Mesothelial cell of epicardium (in vitro differentiated cells): Measurements from ENCODE around the gene PRRT3. TPM values are rescaled to one million over a fixed set of nuclear protein-coding genes. Genes with fewer than 3 reads are reported as not detected.

Experiments
- DNase-seq, 2 experiments: peaks; one replicate each; pipeline ENCODE4 v3.0.0; 2021; ENCODE audit warnings: low spot score in 2 of 2; ENCODE audit not compliant: unreplicated experiment in 2 of 2
- H3K27ac Mint-ChIP-seq: 2 replicates; pipeline ENCODE4 v1.8.0; 2021; ENCODE audit warnings: mixed read lengths
- H3K27me3 Mint-ChIP-seq: 2 replicates; pipeline ENCODE4 v1.8.0; 2021; ENCODE audit warnings: low read depth, mixed read lengths
- H3K36me3 Mint-ChIP-seq: 2 replicates; pipeline ENCODE4 v1.8.0; 2021; ENCODE audit warnings: mixed read lengths
- H3K4me1 Mint-ChIP-seq: 2 replicates; pipeline ENCODE4 v1.8.0; 2021; ENCODE audit warnings: mixed read lengths
- H3K4me3 Mint-ChIP-seq: 2 replicates; pipeline ENCODE4 v1.8.0; 2021; ENCODE audit warnings: mild to moderate bottlenecking, moderate library complexity, mixed read lengths
- H3K9me3 Mint-ChIP-seq: 2 replicates; pipeline ENCODE4 v1.8.0; 2021; ENCODE audit warnings: mixed read lengths
- total RNA-seq: library from RNA; stranded (reverse); gene quantifications from 3 replicates; pipeline ENCODE4 v1.2.1, GENCODE V29; 2021
- TF ChIP-seq, protein P1 (sequence below): fragments of 200-600 bp; sonication (generic); IDR thresholded peaks from one replicate; pipeline ENCODE4 v1.5.0; 2021; ENCODE audit warnings: antibody characterized with exemption; ENCODE audit not compliant: unreplicated experiment

Gene PRRT3
- total RNA-seq, 1 donor from 2014 or later, result 8.3 TPM

DNA sequence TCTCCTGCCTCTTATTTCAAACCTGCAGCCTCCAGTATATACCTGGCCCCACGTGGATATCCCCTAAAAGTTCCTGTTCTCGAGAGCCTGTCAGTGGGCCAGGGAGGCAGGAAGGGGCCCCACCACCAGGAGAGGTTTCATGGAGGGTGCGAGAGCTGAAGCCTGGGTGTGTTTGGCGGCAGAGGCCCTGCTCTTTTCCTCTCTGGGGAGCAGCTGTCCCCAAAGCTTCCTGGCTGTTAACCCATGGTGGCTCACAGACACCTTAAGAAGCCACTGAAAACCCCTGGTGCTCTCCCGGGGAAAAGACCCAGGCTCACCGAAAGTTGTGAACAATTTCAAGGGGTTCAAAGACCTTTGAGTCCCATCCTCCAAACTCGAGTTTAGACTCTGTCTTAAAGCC is 1.1 kb downstream of the PRRT3 start:
- Mint-ChIP-seq H3K9me3 (no peaks in the 10 kb centered on the region), H3K4me3 (peak overlapping the region; percentile 75), H3K27me3 (no peaks in the 10 kb centered on the region), H3K4me1 (peaks cover 16% of the 10 kb centered on the region), H3K27ac (no peak overlapping the region), H3K36me3 (no peaks in the 10 kb centered on the region)
- TF ChIP-seq, protein P1, sequence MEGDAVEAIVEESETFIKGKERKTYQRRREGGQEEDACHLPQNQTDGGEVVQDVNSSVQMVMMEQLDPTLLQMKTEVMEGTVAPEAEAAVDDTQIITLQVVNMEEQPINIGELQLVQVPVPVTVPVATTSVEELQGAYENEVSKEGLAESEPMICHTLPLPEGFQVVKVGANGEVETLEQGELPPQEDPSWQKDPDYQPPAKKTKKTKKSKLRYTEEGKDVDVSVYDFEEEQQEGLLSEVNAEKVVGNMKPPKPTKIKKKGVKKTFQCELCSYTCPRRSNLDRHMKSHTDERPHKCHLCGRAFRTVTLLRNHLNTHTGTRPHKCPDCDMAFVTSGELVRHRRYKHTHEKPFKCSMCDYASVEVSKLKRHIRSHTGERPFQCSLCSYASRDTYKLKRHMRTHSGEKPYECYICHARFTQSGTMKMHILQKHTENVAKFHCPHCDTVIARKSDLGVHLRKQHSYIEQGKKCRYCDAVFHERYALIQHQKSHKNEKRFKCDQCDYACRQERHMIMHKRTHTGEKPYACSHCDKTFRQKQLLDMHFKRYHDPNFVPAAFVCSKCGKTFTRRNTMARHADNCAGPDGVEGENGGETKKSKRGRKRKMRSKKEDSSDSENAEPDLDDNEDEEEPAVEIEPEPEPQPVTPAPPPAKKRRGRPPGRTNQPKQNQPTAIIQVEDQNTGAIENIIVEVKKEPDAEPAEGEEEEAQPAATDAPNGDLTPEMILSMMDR, result no peak
- DNase-seq, result no peak

DNA sequence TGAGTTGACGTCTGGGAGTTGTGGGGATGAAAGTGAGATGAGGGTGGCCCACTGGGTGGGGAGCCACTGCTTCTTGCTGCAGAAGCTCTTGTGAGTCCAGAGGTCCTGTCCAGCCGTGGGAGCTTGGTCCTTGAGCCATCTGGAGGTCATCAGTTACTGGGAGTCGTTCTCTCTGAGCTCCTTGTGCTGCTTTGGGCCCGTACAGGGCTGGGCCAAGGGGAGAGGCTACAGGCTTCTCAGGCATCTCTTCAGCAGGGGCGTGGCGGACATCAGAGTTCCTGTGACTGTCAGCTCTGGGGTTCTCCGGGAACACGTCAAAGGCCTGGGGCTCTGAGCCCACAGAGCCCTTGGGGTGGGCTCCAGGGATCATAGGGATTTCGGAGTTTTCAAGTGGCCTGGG is 2.6 kb downstream of the PRRT3 start:
- no peak for DNase-seq
- Mint-ChIP-seq H3K4me1 (peaks cover 8% of the 10 kb centered on the region), H3K27me3 (no peaks in the 10 kb centered on the region), H3K4me3 (no peak overlapping the region), H3K27ac (no peak overlapping the region), H3K36me3 (no peaks in the 10 kb centered on the region), H3K9me3 (no peaks in the 10 kb centered on the region)
- TF ChIP-seq, protein P1, result no peak

DNA sequence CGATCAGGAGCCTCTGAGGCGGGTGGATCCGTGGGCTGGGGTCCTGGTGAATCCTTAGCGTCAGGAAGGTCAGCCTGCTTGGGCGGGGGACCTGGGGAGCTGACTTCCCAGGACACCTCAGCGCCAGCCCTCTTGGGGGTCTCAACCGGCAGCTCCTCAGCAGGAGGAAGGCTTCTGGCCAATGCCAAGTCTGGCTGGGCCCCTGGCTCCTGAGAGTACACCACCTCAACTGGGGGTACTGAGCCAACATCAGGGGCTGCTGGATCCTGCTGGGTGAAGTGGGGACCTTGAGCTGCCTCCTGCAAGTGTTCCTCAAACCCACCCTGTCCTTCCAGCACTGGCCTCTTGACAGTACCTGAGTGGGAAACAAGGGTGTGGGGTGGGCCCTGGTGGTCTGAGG is 3.1 kb downstream of the PRRT3 start:
- TF ChIP-seq, protein P1, result no peak
- H3K4me3 Mint-ChIP-seq, result no peak overlapping the region
- no peak for DNase-seq
- H3K27me3 Mint-ChIP-seq, result no peaks in the 10 kb centered on the region
- no peak overlapping the region for H3K27ac Mint-ChIP-seq
- H3K4me1 Mint-ChIP-seq, result peaks cover 5% of the 10 kb centered on the region
- no peaks in the 10 kb centered on the region for H3K9me3 Mint-ChIP-seq
- H3K36me3 Mint-ChIP-seq, result peaks cover under 1% of the 10 kb centered on the region

DNA sequence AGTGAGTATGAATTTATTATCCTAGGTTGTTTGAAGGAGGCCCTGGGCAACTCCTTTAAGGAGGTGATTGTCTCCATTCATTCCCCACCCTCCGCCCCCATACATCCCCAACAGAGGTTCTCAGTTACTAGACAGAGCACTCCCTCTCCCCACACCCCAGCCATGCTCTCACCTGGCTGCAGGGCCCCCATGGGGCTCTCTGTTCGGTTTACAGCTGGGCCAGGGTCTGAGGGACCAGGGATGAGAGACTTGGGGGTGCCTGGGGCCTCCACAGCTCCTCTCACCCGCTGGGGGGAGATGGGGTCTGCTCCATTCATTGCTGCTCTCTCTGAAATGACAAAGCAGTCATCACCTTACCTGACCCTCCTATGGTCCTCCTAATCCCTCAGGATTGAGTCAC is 3.6 kb downstream of the PRRT3 start:
- TF ChIP-seq, protein P1, result no peak
- Mint-ChIP-seq H3K27me3 (no peaks in the 10 kb centered on the region), H3K4me3 (peak overlapping the region; percentile 36), H3K4me1 (peaks cover 5% of the 10 kb centered on the region), H3K36me3 (peaks cover 3% of the 10 kb centered on the region), H3K27ac (no peak overlapping the region), H3K9me3 (no peaks in the 10 kb centered on the region)
- DNase-seq, result no peak

DNA sequence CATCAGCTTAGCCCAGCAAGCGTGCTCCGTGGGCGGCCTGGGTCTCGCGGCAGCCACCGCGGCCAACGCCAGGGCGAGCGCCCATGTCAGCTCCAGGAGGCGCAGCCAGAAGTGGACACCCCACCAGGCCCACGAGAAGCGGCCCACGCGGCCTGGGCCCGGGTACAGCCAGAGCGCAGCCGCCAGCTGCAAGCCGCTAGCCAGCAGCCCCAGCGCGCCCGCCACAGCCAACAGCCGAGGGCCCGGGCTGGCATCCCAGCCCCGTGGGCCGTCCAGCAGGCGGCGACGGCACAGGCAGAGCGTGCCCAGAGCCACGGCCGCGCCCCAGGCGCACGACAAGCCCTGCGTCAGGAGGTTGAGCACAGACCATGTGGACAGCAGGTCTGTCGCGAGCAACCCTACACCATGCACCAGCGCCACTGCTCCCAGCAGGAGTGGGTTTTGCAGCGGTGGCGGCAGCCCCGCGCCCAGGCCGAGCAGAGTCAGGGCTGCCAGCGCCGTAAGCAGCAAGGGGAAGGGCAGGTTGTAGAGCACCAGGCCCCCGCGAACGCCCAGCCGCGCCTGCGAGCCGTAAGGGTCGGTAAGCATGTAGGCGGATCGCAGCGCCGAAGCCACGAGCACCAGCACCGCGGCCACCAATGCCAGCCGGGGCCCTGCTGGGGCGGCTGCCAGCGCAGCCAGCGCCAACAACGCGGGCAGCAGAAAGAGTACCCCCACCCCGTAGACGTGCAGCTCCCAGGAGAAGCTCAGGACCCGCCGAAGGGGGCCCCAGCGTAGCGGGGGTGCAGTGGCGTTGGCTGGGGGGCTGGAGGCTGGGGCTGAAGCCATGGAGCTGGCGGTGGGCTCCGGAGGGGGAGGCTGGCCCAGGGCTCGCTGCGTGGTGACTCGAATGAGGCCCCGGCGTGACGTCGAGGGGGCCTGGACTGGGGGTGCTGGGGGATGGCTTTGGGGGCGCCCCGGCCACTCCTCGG is 4.9 kb downstream of the PRRT3 start:
- Mint-ChIP-seq H3K27ac (no peak overlapping the region), H3K9me3 (no peaks in the 10 kb centered on the region), H3K4me3 (peak overlapping the region; percentile 76), H3K4me1 (peaks cover 5% of the 10 kb centered on the region), H3K27me3 (no peaks in the 10 kb centered on the region), H3K36me3 (peaks cover 3% of the 10 kb centered on the region)
- TF ChIP-seq, protein P1, result peak; percentile 20
- DNase-seq, result peak in 1 of 2 experiments; percentile 71
